ENCODE results near the gene CDKN2AIP. TPM values are rescaled to one million over a fixed set of nuclear protein-coding genes. Genes with fewer than 3 reads are reported as not detected.
A peak's percentile ranks its signal among the peaks of the same experiment; 100 is the strongest.

The CDKN2AIP gene
- total RNA-seq, 1 experiment from 2014 or later = 6.4 TPM

- ChIA-PET CTCF (interaction anchor here (0.7 kb wide), 1 partner anchor 329 kb away, joined by 3 read pairs; no protein-coding TSS in a partner anchor), POLR2A (no interaction called here), RAD21 (ENCODE audit: low non-redundant PET in 1 of 2, low total read pairs in 2 of 2, uncharacterized antibody in 2 of 2, unreplicated experiment in 2 of 2) (no interaction called here)
- Histone ChIP-seq H3K36me3 (ENCODE audit: control insufficient read depth in 1 of 2, insufficient read depth in 2 of 2, low read length in 2 of 2) (no peaks in the 10 kb centered on the region), H3K4me3 (replicated peaks in 1 of 2; ENCODE audit: low read depth in 1 of 2, low read length in 2 of 2) (no peak overlapping the region), H3K4me1 (ENCODE audit: control insufficient read depth in 1 of 2, insufficient read depth in 2 of 2, low read length in 2 of 2) (peaks cover 6 to 30% of the 10 kb centered on the region in 2 experiments; a peak in 3 of 4 replicates), H3K27ac (ENCODE audit: low read depth, low read length) (no peak overlapping the region), H3K27me3 (ENCODE audit: insufficient read depth, low read length) (no peaks in the 10 kb centered on the region), H4K20me1 (ENCODE audit: insufficient read depth) (no peaks in the 10 kb centered on the region), H2AFZ (ENCODE audit: low read depth, low read length, poor library complexity, severe bottlenecking) (peak overlapping the region; percentile 35), H3K9ac (ENCODE audit: low read length) (no peak overlapping the region), H3K9me2 (ENCODE audit: insufficient read depth) (no peaks in the 10 kb centered on the region), H3K79me2 (ENCODE audit: insufficient read depth, low read length) (no peaks in the 10 kb centered on the region), H3K4me2 (ENCODE audit: low read length) (peak overlapping the region; percentile 46), H3K9me3 (ENCODE audit: control insufficient read depth in 1 of 2, insufficient read depth in 1 of 2, low read depth in 1 of 2, low read length in 2 of 2) (no peaks in the 10 kb centered on the region)
- BruUV-seq (replicated peaks) = no TSS peak
- intact Hi-C loops (cut with micrococcal nuclease) = no loop called here
- ATAC-seq (no peak), DNase-seq (ENCODE audit: low read depth, low spot score) (no peak)
- TF ChIP-seq MAX (IDR thresholded peaks at IDR 0.05) (no peak), FOSL1 (IDR thresholded peaks at IDR 0.05; ENCODE audit: low read depth) (peak; percentile 31; the same call in 1 of the 2 replicates), JUND (IDR thresholded peaks at IDR 0.05) (peak; percentile 21; the same call in 1 of the 2 replicates), CTCF (IDR thresholded peaks at IDR 0.05 in 2 of 3, conservative IDR thresholded peaks at IDR 0.05 in 1 of 3; ENCODE audit: borderline replicate concordance in 1 of 3, insufficient read depth in 1 of 3, low read depth in 2 of 3, low read length in 2 of 3) (no peak), SRF (IDR thresholded peaks at IDR 0.05; ENCODE audit: low read depth) (peak; percentile 39; the same call in 1 of the 2 replicates)
Observed at GRCh38 chr4:183402771-183403170, 41.7 kb upstream of the CDKN2AIP start.

- CTCF ChIA-PET = interaction anchor here (0.7 kb wide), 1 partner anchor 330 kb away, joined by 3 read pairs; no protein-coding TSS in a partner anchor
- H3K4me2 ChIP-seq (ENCODE audit: low read length) = no peak overlapping the region
- no peak overlapping the region for H3K27ac ChIP-seq (ENCODE audit: low read depth, low read length)
- H3K4me1 ChIP-seq (ENCODE audit: control insufficient read depth in 1 of 2, insufficient read depth in 2 of 2, low read length in 2 of 2) = peaks cover 2 to 26% of the 10 kb centered on the region in 2 experiments; a peak in 3 of 4 replicates
- no TSS peak for BruUV-seq (replicated peaks)
- H3K9me3 ChIP-seq (ENCODE audit: control insufficient read depth in 1 of 2, insufficient read depth in 1 of 2, low read depth in 1 of 2, low read length in 2 of 2) = no peaks in the 10 kb centered on the region
- no peaks in the 10 kb centered on the region for H3K79me2 ChIP-seq (ENCODE audit: insufficient read depth, low read length)
- no peaks in the 10 kb centered on the region for H3K36me3 ChIP-seq (ENCODE audit: control insufficient read depth in 1 of 2, insufficient read depth in 2 of 2, low read length in 2 of 2)
- POLR2A ChIA-PET = no interaction called here
- ATAC-seq = no peak
- intact Hi-C loops (cut with micrococcal nuclease) = no loop called here
- no peak for DNase-seq (ENCODE audit: low read depth, low spot score)
- H3K9me2 ChIP-seq (ENCODE audit: insufficient read depth) = no peaks in the 10 kb centered on the region
- H3K9ac ChIP-seq (ENCODE audit: low read length) = no peak overlapping the region
- RAD21 ChIA-PET (ENCODE audit: low non-redundant PET in 1 of 2, low total read pairs in 2 of 2, uncharacterized antibody in 2 of 2, unreplicated experiment in 2 of 2) = no interaction called here
- H3K4me3 ChIP-seq (replicated peaks in 1 of 2; ENCODE audit: low read depth in 1 of 2, low read length in 2 of 2) = no peak overlapping the region
- H3K27me3 ChIP-seq (ENCODE audit: insufficient read depth, low read length) = no peaks in the 10 kb centered on the region
- H4K20me1 ChIP-seq (ENCODE audit: insufficient read depth) = no peaks in the 10 kb centered on the region
- no peak overlapping the region for H2AFZ ChIP-seq (ENCODE audit: low read depth, low read length, poor library complexity, severe bottlenecking)
- TF ChIP-seq YY1 (IDR thresholded peaks at IDR 0.05; ENCODE audit: extremely low read depth, insufficient replicate concordance, low read depth, low read length) (no peak), ZNF274 (IDR thresholded peaks at IDR 0.05; ENCODE audit: low read depth, low read length) (no peak), POLR2A (IDR thresholded peaks at IDR 0.05; ENCODE audit: borderline replicate concordance, extremely low read depth, insufficient read depth, insufficient read length) (no peak), SIN3A (IDR thresholded peaks at IDR 0.05; ENCODE audit: low read depth) (no peak), SRF (IDR thresholded peaks at IDR 0.05; ENCODE audit: low read depth) (no peak), MAX (IDR thresholded peaks at IDR 0.05) (no peak), TCF7L2 (IDR thresholded peaks at IDR 0.05; ENCODE audit: borderline replicate concordance, extremely low read depth, insufficient read depth, insufficient read length) (no peak), REST (IDR thresholded peaks at IDR 0.05; ENCODE audit: low read depth) (no peak), SP1 (IDR thresholded peaks at IDR 0.05; ENCODE audit: low read depth) (no peak), ELF1 (IDR thresholded peaks at IDR 0.05; ENCODE audit: borderline replicate concordance, low read depth) (no peak), ATF3 (IDR thresholded peaks at IDR 0.05) (no peak), EGR1 (IDR thresholded peaks at IDR 0.05; ENCODE audit: low read depth) (no peak), JUND (IDR thresholded peaks at IDR 0.05) (no peak)
Observed at GRCh38 chr4:183403486-183403885, 41.0 kb upstream of the CDKN2AIP start.
